ENCODE measurements around the gene KLHL22.

DNA sequence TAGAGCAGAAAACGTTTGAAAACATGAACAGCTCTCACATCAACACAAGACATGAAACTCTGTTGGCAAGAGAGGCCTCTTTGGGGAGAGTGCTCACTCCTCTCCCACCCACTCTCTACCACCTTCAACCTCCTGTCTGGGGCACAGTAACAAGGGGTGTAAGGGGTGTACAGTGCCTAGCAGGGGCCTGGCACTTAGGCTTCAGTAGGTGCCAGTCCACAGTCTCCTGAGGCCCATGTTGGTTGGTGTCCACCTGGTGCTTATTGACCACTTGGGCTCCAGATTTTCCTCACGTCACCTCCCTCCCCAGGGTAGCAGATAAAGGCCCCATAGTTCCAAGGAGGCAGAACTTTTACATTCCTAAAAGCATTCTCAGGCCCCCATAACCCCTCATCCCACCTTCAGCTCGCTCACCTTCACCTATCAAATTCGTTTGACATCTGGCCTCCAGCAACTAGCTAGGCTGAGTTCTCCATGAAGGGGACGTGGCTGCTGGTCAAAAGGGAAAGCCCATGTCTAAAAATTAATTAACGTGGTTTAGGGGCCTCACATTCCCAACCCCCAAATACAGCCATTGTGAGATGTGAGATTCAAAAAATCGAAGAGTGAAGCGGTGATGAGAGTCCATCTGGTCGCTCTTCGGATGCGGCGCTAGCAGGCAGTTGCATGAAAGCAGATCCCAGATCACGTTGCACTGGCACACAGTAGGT, 11.1 kb upstream of the KLHL22 start:
- TF ChIP-seq, protein P1, sequence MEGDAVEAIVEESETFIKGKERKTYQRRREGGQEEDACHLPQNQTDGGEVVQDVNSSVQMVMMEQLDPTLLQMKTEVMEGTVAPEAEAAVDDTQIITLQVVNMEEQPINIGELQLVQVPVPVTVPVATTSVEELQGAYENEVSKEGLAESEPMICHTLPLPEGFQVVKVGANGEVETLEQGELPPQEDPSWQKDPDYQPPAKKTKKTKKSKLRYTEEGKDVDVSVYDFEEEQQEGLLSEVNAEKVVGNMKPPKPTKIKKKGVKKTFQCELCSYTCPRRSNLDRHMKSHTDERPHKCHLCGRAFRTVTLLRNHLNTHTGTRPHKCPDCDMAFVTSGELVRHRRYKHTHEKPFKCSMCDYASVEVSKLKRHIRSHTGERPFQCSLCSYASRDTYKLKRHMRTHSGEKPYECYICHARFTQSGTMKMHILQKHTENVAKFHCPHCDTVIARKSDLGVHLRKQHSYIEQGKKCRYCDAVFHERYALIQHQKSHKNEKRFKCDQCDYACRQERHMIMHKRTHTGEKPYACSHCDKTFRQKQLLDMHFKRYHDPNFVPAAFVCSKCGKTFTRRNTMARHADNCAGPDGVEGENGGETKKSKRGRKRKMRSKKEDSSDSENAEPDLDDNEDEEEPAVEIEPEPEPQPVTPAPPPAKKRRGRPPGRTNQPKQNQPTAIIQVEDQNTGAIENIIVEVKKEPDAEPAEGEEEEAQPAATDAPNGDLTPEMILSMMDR (IDR thresholded peaks at IDR 0.05; ENCODE audit: low read length) = no peak
- TF ChIP-seq EZH2 (optimal IDR thresholded peaks at IDR 0.05; ENCODE audit: low read depth, low read length) (no peak), EZH2phosphoT487 (IDR thresholded peaks at IDR 0.05; ENCODE audit: low read length) (no peak)
